IMR-90 (cell line): ENCODE measurements around the gene SORCS1. TPM values are rescaled to one million over a fixed set of nuclear protein-coding genes. Genes with fewer than 3 reads are reported as not detected.

Experiments
- ATAC-seq: fragments of 200-7000 bp; cut with Tn5 transposase; 2 replicates; pipeline ENCODE4 v1.9.1; 2020; ENCODE audit warnings: low read depth, mild to moderate bottlenecking, moderate library complexity
- BruUV-seq: library from RNA; stranded (reverse); fragments of 400-500 nt; replicated peaks from 2 replicates; lab custom pipeline; 2021; lab: Mats Ljungman, UMichigan
- CTCF ChIA-PET: fragments of 300-600 bp; formaldehyde crosslinking; extraction: SDS; loops from one replicate; lab custom pipeline; 2021; ENCODE audit warnings: antibody characterized with exemption; lab: Yijun Ruan, JAX
- POLR2A ChIA-PET: fragments of 300-600 bp; sonication (Branson Sonifier 250); formaldehyde crosslinking; loops from one replicate; lab custom pipeline; 2022; ENCODE audit warnings: antibody characterized with exemption; ENCODE audit not compliant: unreplicated experiment; lab: Charles Lee
- DNase-seq: peaks from one replicate; pipeline ENCODE4 v3.0.0; 2013
- H2AFZ ChIP-seq: replicated peaks from 2 replicates; pipeline ENCODE3; 2013; ENCODE audit warnings: low read length, mild to moderate bottlenecking; ENCODE audit not compliant: poor library complexity
- H2AK5ac ChIP-seq: 2 replicates; pipeline ENCODE4 v1.6.1; 2013; ENCODE audit warnings: low read depth, low read length, inconsistent platforms
- H2AK9ac ChIP-seq: replicated peaks from 2 replicates; pipeline ENCODE3; 2013; ENCODE audit warnings: mild to moderate bottlenecking, low read depth, low read length, moderate library complexity; ENCODE audit not compliant: poor library complexity
- H2BK120ac ChIP-seq: 2 replicates; pipeline ENCODE4 v1.6.1; 2013; ENCODE audit warnings: low read depth, low read length, inconsistent platforms
- H2BK15ac ChIP-seq: 3 replicates; pipeline ENCODE4 v1.6.1; 2013; ENCODE audit warnings: low read depth, low read length, inconsistent platforms
- H2BK20ac ChIP-seq: 2 replicates; pipeline ENCODE4 v1.6.1; 2013; ENCODE audit warnings: low read depth, mild to moderate bottlenecking, inconsistent platforms, low read length, moderate library complexity
- H2BK5ac ChIP-seq: 2 replicates; pipeline ENCODE4 v1.6.1; 2013; ENCODE audit warnings: mild to moderate bottlenecking, low read depth, low read length, inconsistent platforms; ENCODE audit not compliant: poor library complexity, severe bottlenecking
- H3K14ac ChIP-seq: replicated peaks from 2 replicates; pipeline ENCODE4 v1.6.1; 2013; ENCODE audit warnings: low read depth, low read length, inconsistent platforms
- H3K18ac ChIP-seq: 2 replicates; pipeline ENCODE4 v1.6.1; 2013; ENCODE audit warnings: low read depth, low read length, control low read depth
- H3K23ac ChIP-seq: 2 replicates; pipeline ENCODE4 v1.6.1; 2013; ENCODE audit warnings: low read depth, low read length, inconsistent platforms
- H3K27ac ChIP-seq: 2 replicates; pipeline ENCODE4 v1.5.1; 2013; ENCODE audit warnings: mild to moderate bottlenecking, control low read depth, low read length; ENCODE audit not compliant: insufficient read depth
- H3K27me3 ChIP-seq: 2 replicates; pipeline ENCODE4 v1.6.1; 2013; ENCODE audit warnings: low read length; ENCODE audit not compliant: control insufficient read depth, insufficient read depth
- H3K36me3 ChIP-seq: 2 replicates; pipeline ENCODE4 v1.6.1; 2013; ENCODE audit warnings: low read length, mixed read lengths; ENCODE audit not compliant: control insufficient read depth, insufficient read depth
- H3K4ac ChIP-seq: 2 replicates; pipeline ENCODE4 v1.6.1; 2013; ENCODE audit warnings: low read depth, low read length, inconsistent platforms
- H3K4me1 ChIP-seq: 2 replicates; pipeline ENCODE4 v1.6.1; 2013; ENCODE audit warnings: low read length, mixed read lengths; ENCODE audit not compliant: control insufficient read depth, insufficient read depth
- H3K4me2 ChIP-seq: 2 replicates; pipeline ENCODE4 v1.6.1; 2013; ENCODE audit warnings: low read depth, mild to moderate bottlenecking, control low read depth, low read length, moderate library complexity
- H3K4me3 ChIP-seq: 2 replicates; pipeline ENCODE4 v1.5.1; 2013; ENCODE audit warnings: low read depth, mild to moderate bottlenecking, control low read depth, low read length, moderate library complexity; ENCODE audit not compliant: insufficient read depth
- H3K56ac ChIP-seq: 2 replicates; pipeline ENCODE4 v1.6.1; 2013; ENCODE audit warnings: low read length, inconsistent platforms; ENCODE audit not compliant: insufficient read depth; ENCODE audit errors: extremely low read depth
- H3K79me1 ChIP-seq, 2 experiments: 2 replicates each; pipeline ENCODE4 v1.6.1; 2013; ENCODE audit warnings: low read length in 2 of 2, inconsistent platforms in 1 of 2, low read depth in 1 of 2
- H3K9ac ChIP-seq: 2 replicates; pipeline ENCODE4 v1.6.1; 2013; ENCODE audit warnings: low read depth, low read length, control low read depth
- H3K9me1 ChIP-seq: 2 replicates; pipeline ENCODE4 v1.6.1; 2013; ENCODE audit warnings: low read length, inconsistent platforms; ENCODE audit not compliant: insufficient read depth
- H3K9me3 ChIP-seq: 2 replicates; pipeline ENCODE4 v1.6.1; 2013; ENCODE audit warnings: low read length; ENCODE audit not compliant: control insufficient read depth, insufficient read depth
- H4K20me1 ChIP-seq: 2 replicates; pipeline ENCODE4 v1.6.1; 2013; ENCODE audit warnings: low read length, inconsistent platforms; ENCODE audit not compliant: insufficient read depth
- H4K5ac ChIP-seq: 2 replicates; pipeline ENCODE4 v1.6.1; 2013; ENCODE audit warnings: mild to moderate bottlenecking, low read depth, low read length, control low read depth
- H4K8ac ChIP-seq, 2 experiments: 2 replicates each; pipeline ENCODE4 v1.6.1; 2013; ENCODE audit warnings: low read depth in 2 of 2, low read length in 2 of 2, control low read depth in 1 of 2, inconsistent platforms in 1 of 2
- H4K91ac ChIP-seq: 2 replicates; pipeline ENCODE4 v1.6.1; 2013; ENCODE audit warnings: low read depth, low read length, inconsistent platforms; ENCODE audit not compliant: insufficient read depth
- CHD1 ChIP-seq: IDR thresholded peaks from 2 replicates; pipeline ENCODE4 v1.6.1; 2012; ENCODE audit warnings: low read depth, low read length, improper control_type of control experiment
- MAFK ChIP-seq: IDR thresholded peaks from 2 replicates; pipeline ENCODE4 v1.6.1; 2012; ENCODE audit warnings: low read depth, low read length, improper control_type of control experiment
- MAZ ChIP-seq: IDR thresholded peaks from 2 replicates; pipeline ENCODE4 v1.6.1; 2012; ENCODE audit warnings: low read depth, mild to moderate bottlenecking, low read length, improper control_type of control experiment, moderate library complexity, borderline replicate concordance
- SMC3 ChIP-seq: fragments of 150-350 bp; IDR thresholded peaks from 2 replicates; pipeline ENCODE4 v1.6.1; 2016; ENCODE audit warnings: low read depth, mild to moderate bottlenecking, antibody characterized with exemption, low read length, moderate library complexity
- USF2 ChIP-seq: fragments of 150-350 bp; IDR thresholded peaks from 2 replicates; pipeline ENCODE4 v1.6.1; 2017; ENCODE audit warnings: mild to moderate bottlenecking, antibody characterized with exemption, low read length, low read depth
- WGBS, 2 experiments: methylation state at CpG; one replicate each; pipeline versions ENCODE4 v1.1.5 to v1.1.7; 2013; ENCODE audit warnings: missing lambda C conversion rate in 2 of 2; ENCODE audit not compliant: insufficient read length in 1 of 2; ENCODE audit errors: extremely low coverage in 2 of 2; 5-methylcytosine and 5-hydroxymethylcytosine counted together
- dilution Hi-C: fragments of 300-500 bp; cut with HindIII; formaldehyde crosslinking; loops from one replicate; pipeline ENCODE4 v1.14.3; 2018; ENCODE audit warnings: low sequenced_read_pairs; ENCODE audit not compliant: unreplicated experiment
- in situ Hi-C: fragments of 300-500 bp; cut with MboI; formaldehyde crosslinking; loops from 3 replicates; pipeline ENCODE4 v1.14.3; 2019; ENCODE audit warnings: low sequenced_read_pairs, inconsistent platforms, mixed read lengths
- intact Hi-C: fragments of 100-400 bp; cut with micrococcal nuclease; formaldehyde crosslinking; loops from 2 replicates; pipeline ENCODE4 v1.10.0; 2022
- polyA plus RNA-seq, 3 experiments: library from polyadenylated mRNA; depleted of rRNA; stranded (reverse); fragments of >200 nt; gene quantifications; 2 replicates each; pipeline ENCODE4 v1.2.3, GENCODE V29; 2012; ENCODE audit warnings: low replicate concordance in 1 of 3
- total RNA-seq: library from RNA; depleted of rRNA; stranded (reverse); fragments of >200 nt; gene quantifications from 2 replicates; pipeline ENCODE4 v1.2.3, GENCODE V29; 2012

The SORCS1 gene
- total and polyA plus RNA-seq, 2 of the 4 experiments (the other 2 are of a cell fraction) = under 0.01 TPM; not detected in 1

GRCh38 chr10:106863549-106863948, 301.0 kb downstream of the SORCS1 start:
- Histone ChIP-seq H4K20me1 (no peaks in the 10 kb centered on the region), H3K4me2 (no peak overlapping the region), H3K9ac (no peak overlapping the region), H3K56ac (no peak overlapping the region), H4K91ac (no peak overlapping the region), H3K27ac (no peak overlapping the region), H2AK9ac (no peak overlapping the region), H3K27me3 (no peaks in the 10 kb centered on the region), H2BK120ac (no peak overlapping the region), H2AK5ac (no peak overlapping the region), H3K9me1 (no peaks in the 10 kb centered on the region), H3K18ac (no peak overlapping the region), H2BK20ac (no peak overlapping the region), H3K36me3 (no peaks in the 10 kb centered on the region), H3K4me3 (no peak overlapping the region), H2BK5ac (no peak overlapping the region), H3K14ac (no peak overlapping the region), H2AFZ (no peak overlapping the region), H3K4me1 (no peaks in the 10 kb centered on the region), H3K23ac (no peak overlapping the region), H3K4ac (no peak overlapping the region), H3K79me1 (no peaks in the 10 kb centered on the region), H4K8ac (no peak overlapping the region), H3K9me3 (peaks cover 19% of the 10 kb centered on the region), H2BK15ac (no peak overlapping the region), H4K5ac (no peak overlapping the region)
- intact Hi-C loops (no loop called here), dilution Hi-C loops (no loop called here), in situ Hi-C loops (no loop called here)
- WGBS, 2 experiments = 17% methylated on average over 1 of the region's 2 CpGs; no CpG with 5 or more reads in 1 of the 2 experiments
- BruUV-seq = no TSS peak
- ChIA-PET CTCF (no interaction called here), POLR2A (no interaction called here)
- DNase-seq (no peak), ATAC-seq (no peak)
- TF ChIP-seq MAFK = no peak
- TF ChIP-seq USF2 = no peak
- no peak for TF ChIP-seq SMC3
- TF ChIP-seq MAZ = no peak
- no peak for TF ChIP-seq CHD1
